ENCODE measurements around the gene HDAC4. TPM values are rescaled to one million over a fixed set of nuclear protein-coding genes. Genes with fewer than 3 reads are reported as not detected.

Gene HDAC4
- total RNA-seq, 2 donors from 2014 or later: 38.7 to 50.9 TPM

DNA sequence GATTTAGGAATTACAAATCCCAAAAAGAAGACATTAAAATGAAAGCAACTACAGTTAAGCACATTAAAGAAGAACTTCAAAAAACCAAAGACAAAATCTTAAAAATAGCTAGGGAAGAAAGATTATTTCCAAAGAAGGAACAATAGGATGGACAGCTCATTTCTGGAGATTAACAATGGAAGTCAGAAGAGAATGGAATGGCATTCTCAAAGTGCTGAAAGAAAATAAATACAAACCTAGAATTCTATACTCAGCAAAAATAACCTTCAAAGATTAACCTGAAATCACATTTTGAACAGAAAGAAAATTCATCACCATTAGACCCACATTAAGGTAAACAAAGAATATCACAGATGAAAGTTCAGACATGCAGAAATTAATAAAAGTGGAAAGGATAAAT is 229.2 kb downstream of the HDAC4 start:
- intact Hi-C loops (cut with DNase I, micrococcal nuclease): no loop called here
- no peak for ATAC-seq
- DNase-seq: no peak

DNA sequence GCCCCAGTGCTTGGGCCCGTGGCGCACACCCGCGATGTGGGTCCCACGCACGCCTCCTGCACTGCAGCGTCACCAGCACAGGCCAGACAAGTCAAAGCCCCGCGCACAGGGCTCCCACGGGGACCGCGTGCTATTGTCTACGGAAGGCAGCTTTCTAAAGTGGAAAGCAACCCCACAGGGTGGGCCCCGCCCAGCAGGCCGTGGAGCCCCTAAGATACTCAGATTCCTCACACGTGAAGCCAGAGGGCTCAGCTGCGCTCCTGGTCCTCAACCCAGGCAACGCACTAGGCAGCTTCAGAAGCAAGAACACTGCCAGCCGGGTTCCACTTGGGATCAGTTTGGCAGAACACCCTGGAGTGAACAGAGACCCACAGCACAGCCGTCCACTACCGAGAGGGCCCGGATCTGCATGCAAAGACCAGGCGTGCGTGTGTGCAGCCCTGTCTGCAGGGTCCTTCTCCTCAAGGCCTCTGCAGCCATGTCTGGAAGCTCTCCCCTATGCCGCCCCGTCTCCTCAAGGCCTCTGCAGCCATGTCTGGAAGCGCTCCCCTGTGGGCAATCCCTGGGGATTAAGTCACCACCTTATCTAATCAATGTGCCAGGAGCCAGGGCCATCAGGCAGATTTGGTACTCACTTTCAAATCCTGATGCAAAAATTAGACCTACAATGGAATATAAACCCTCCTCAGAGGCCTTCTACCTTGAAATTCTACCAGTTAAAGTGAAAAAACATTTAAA is 231.3 kb downstream of the HDAC4 start:
- DNase-seq: peak; percentile 4 to 16

DNA sequence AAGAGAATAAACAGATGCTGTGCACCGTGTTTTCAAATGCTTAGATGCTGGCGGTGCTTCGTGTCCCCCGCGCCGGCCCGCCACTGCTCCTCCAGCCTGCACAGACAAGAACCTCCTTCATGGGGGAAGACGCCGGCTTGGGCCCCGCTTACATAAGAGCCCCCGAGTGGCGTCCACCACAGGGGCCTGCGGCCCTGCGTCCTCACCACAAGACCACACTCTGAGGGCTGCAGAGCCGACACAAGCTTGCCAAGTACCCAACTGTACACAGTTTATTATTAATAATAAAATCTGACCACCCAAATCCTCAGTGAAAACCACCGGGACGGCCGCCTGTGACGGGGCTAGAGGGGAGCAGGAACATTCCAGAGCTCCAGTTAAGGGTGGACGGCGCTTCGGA is 232.2 kb downstream of the HDAC4 start:
- ATAC-seq (no peak), DNase-seq (peak; percentile 14 to 21)
- intact Hi-C loops (cut with DNase I, micrococcal nuclease): no loop called here

More for the DNA sequence above, 231.3 kb downstream of the HDAC4 start:
- no peak for ATAC-seq
- intact Hi-C loops (cut with DNase I, micrococcal nuclease): no loop called here

DNA sequence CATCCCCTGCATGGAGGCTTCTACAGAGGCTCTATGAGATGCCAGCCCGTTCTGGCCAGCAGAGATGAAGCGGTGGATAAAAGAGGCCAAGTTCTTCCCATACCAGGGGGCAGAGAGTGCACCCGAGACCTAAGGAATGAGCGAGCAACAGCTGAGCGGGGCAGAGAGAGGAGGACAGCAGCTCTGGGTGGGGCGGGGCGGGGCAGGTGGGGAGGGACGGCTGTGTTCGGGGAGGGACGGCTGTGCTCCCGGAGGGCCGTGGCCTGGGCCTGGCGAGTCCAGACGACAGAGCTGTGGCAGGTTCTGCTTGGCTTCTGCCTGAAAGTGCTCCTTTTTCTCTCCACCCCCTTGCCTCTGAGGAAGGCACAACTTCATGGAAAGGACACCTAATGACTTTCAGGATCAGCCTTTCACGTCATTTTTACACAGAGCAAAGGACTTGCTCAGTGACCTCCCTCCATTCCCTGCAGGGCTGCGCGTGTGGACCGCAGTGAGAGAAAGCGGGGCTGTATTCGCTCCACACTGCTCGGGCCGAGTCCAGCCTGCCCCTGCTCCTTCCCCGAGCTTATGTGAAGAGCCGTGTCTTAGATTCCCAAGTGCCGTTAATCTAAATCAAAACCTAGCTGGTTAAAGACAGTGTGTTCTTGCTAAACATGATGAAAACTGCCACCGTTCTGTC is 232.9 kb downstream of the HDAC4 start:
- ATAC-seq (peak; percentile 82), DNase-seq (peak; percentile 32 to 45)
- intact Hi-C loops (cut with DNase I, micrococcal nuclease): no loop called here

DNA sequence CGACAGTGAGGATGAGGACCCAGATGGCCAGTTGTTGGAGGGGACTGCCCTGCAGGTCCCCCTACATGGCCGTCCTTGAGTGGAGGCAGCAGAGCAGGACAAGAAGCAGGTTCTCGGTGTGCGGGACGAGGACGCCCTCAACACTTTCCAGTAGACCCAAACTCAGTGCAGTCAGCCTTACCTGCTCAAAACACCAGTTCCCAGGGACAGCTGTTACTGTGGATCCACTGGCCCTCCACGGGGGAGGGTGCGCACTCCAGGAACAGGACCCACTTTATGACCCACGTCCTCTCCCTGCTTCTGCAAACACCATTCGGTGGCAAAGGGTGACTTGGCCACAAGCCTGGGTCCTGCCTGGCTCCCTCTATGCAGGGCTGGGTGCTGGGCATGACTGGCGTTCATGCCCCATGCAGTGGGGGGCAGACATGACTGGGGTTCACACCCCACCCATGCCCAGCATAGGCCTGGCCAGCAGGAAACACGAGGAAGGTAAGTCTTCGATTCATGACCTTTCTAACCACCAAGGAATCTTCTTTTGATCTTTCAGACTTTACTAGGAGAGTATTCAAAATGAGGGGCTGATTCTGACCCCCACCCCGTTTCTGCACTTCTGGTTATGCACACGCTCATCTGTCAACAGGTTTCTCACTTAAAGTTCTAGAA is 233.7 kb downstream of the HDAC4 start:
- peak; percentile 94 for ATAC-seq
- intact Hi-C loops (cut with DNase I, micrococcal nuclease): no loop called here
- DNase-seq: peak; percentile 39 to 68

DNA sequence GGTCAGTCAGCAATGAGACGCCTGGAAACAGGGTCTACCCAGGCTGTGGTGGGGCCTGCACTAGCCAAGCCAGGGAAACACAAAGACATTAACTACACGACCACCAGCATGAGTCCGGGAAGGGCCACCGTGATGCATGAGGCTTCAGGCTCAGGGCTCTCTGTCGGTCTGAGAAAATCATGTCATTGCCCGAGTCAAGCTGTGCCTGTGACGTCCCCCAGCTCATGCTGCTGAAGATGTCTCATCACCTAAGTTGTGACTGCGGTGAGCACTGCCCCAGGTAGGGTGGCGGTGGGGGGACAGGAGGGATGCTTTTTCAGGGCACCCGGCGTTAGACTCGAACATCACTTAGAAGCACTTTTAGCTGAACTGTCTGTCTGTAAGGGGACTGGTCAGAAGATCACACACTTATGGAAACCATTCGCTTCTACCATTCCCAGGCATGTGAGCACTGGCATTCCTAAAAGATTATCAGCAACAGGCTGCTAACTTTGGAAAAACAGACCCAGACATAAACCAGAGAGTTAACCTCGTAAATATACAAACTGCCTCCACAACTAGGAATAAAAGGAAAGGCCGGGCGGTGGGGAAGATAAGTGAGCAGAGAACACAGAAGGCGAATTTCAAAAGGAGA is 234.5 kb downstream of the HDAC4 start:
- ATAC-seq (no peak), DNase-seq (peak; percentile 2 to 17)
- intact Hi-C loops (cut with DNase I, micrococcal nuclease): no loop called here

DNA sequence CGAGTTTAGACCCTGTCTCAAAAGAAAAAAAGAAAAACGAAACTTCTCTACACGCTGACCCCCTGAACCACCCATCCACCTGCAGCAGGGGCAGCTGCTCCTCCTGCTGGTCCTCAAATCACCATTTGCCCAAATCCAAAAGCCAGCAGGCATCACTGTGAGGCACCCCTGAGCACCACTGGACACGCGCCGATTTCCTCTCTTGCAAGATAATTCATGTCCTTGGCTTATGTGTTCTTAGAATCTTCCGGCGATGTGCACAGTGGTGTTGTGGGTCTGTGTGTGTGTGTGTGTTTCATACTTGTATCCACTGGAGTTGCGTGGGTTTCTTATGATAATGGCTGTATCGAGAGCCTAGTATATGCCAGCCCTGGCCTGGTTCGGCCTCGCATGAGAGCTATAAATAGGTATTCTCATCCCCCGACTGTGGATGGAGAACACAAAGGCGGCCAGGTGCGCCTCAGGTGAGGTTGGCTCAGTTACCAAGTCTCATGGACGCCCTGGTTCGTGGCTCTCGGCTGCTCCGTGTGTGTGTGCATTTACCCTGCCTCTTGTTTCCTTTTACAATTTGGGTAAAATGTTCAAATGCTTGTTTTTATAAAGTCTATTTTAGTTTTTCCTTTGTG is 235.5 kb downstream of the HDAC4 start:
- ATAC-seq (no peak), DNase-seq (peak; percentile 3 to 16)
- intact Hi-C loops (cut with DNase I, micrococcal nuclease): no loop called here

DNA sequence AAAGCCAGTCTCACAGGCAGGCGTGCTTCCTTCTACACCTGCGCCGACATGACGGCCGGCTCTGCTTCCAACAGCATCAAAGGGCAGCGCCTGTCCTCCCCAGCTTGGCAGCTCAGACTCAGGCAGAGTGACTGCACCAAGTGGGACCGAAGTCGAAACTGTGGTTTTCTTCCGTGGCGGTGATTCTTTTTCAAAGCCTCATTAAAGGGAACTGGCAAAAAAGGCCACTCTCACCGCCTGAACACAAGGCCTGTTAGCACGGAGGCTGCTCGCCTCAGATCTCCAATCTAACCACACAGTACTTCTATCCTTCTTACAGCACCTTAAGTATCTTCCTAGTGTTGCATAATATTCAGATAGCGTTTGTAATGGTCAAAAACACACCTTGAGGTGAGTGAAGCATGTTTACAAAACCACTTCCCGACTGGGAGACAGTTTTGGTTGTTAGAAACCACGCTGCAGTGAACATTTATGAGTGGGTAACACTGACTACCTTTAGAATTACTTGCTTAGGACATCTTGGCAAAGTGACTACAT is 236.4 kb downstream of the HDAC4 start:
- no peak for ATAC-seq
- intact Hi-C loops (cut with DNase I, micrococcal nuclease): no loop called here
- DNase-seq: peak; percentile 3 to 19

DNA sequence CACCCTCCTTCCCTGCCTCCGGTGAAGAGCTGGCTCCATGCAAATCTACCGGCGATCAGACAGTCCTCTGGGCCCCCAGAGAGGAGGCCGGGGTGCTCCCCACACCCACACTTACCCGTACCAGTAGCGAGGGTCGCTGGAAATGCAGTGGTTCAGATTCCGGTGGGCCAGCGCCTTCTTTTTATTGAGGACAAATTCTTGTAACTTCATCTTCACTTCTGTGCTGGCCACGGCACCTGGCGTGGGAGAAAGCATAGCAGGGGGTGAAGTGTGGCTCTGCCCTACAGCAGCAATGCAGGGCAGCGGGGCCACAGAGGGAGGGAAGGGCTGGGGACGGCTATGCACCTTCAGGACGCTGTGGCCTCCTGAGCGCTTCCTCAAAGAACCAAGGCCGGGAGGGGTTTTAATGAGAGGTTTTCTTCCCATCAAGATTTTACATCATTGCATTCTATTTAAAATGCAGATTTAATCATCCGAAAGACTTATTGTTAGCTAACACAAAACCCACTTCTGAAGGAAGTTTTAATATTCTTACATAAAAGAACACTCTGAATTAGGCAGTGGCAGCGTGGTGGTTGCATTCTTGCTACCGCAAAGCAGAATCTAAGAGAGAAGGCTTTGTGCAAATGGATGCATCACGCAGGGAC is 237.0 kb downstream of the HDAC4 start:
- no peak for ATAC-seq
- peak in 1 of 2 donors; percentile 4 for DNase-seq
- intact Hi-C loops (cut with DNase I, micrococcal nuclease): no loop called here

DNA sequence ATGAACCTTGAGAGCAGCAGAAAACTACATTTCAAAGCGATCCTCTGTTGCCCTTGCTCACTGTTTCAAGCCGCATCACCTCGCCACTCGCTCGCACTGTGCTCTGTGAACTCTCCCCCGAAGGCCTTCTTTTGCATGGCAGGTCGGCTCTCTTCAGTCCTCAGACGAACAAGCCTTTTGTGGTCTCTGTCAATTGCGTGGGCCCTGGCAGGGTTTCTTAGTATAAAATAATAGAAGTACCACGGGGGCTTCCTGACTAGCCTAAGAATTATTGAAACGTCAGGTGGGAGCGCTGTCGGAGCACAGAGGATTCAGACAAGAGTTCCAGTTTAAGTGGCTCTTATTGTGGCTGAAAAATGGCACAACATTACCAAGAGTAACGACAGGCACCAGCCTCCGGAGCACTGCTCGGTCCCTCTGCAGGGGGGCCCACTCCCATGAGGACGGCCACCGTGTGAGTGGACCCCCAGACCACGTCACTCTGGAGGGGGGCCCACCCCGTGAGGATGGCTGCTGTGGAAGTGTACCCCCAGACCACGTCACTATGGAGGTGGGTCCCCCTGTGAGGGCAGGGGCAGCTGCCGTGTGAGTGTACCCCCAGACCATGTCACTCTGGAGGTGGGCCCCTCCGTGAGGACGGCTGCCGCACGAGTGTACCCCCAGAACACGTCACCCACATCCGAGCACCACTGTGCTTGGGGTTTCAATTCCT is 237.7 kb downstream of the HDAC4 start:
- DNase-seq: peak; percentile 2 to 10
- intact Hi-C loops (cut with DNase I, micrococcal nuclease): no loop called here
- no peak for ATAC-seq

DNA sequence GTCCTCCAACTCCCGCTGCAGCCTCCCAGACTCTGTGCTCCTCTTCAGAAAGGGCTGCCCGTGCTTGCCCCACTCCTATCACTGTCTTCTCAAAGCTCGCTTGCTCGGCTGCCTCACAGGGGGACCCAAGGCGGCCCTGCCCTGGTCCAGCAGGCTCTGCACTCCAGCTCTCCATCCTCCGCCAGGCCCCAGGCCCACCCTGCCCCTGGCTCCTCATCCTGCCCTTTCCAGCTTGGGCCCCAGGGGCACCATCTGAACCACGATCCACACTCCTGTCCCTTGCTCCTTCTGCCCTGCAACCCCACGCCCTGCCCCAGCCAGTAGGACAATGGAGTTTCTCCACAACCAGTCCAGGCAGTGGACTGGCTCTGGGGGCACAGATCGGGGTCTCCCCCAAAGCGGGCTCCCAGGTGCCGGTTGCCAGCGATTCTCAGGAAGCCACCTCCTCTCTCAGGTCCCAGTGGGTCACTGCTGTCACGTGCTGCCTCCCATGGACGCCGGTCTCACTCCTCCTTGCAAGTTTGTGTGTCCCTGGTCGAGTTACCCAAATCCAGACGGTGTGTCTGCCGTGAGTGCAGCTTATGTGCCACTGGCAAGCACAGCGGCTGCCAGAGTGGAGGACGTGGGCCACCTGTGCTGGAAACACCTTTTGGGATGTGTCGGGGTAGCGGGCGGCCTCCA is 238.5 kb downstream of the HDAC4 start:
- DNase-seq: peak; percentile 2 to 20
- ATAC-seq: no peak
- intact Hi-C loops (cut with DNase I, micrococcal nuclease): no loop called here

DNA sequence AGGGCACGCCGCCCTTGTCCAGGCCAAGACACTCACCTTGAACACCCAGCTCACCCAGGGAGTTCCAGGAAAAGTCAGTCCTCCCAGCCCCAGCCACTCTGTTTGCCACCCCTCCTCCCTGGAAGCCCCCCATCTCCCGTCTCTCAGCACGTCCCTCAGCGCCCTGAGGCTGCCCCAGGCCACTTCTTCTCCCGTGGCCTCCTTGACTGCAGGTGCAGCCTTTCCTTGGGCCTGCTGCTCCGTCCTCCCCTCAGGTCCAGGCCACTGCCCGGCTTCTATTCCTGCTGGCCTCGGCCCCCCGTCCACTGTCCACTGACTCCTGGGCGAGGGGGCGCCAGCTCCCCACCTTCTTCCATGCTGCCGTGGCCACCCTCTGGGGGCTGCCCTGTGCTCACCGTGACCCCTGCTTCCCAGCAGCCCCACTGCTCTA is 239.1 kb downstream of the HDAC4 start:
- intact Hi-C loops (cut with DNase I, micrococcal nuclease): no loop called here
- peak; percentile 1 to 13 for DNase-seq
- ATAC-seq: no peak

DNA sequence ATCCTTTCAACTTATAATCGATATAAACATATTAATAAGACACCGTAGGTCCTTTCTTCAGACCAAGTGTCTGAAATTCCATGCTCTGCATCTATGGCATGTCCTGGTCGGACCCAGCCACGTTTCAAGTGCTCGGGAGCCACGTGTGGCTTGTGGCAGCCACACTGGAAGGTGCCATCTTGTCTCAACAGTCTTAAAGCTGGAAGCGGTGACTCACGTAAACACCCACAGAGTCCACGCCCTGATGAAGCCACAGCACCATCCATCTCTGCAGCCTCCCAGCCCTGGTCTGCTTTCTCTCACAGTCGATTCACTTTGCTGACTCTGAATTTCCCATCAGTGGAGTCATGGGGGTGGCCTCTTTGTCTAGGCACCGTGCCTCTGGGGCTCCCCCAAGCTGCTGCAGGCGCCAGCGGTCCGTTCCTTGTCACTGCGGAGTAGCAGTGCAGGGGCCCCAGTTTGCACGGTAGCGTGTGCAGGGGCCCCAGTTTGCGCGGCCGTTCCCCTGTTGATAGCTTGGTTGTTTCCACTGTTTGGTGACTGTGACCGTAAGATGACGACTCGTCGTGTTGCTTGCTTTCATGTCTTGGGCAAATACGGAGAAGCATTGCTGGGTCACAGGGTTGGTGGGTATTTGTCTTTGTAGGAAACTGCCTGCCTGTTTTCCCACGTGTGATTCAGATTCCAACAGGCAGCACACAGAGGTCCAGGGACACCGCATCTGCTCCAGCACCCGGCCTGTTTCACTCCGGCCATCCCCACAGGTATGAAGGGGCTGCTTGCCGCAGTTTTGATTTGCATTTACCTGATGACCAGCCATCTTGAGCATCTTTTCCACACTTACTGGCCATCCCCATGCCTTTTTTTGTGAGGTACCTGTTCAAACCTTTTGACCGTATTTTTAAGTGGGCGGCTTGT is 240.3 kb downstream of the HDAC4 start:
- ATAC-seq (no peak), DNase-seq (peak; percentile 3 to 15)
- intact Hi-C loops (cut with DNase I, micrococcal nuclease): no loop called here

DNA sequence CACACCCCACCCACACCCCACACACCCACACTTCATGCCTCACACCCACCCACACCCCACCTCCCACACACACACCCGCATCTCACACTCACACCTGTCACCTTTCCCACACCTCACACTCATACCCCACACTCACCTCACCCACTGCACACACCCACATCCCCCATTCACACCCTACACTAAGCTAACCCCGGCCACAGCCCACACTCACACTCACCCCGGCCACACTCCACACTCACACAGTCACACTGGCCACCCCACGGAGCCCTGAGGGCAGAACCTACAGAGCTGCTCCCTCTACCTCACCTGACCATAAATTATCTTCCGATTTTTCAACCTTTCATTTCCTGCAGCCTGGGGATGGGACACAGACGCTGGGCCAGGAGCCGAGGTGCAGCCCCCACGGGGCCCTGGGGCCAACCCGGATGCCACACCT is 241.3 kb downstream of the HDAC4 start:
- intact Hi-C loops (cut with DNase I, micrococcal nuclease): no loop called here
- ATAC-seq (no peak), DNase-seq (peak; percentile 1 to 24)

DNA sequence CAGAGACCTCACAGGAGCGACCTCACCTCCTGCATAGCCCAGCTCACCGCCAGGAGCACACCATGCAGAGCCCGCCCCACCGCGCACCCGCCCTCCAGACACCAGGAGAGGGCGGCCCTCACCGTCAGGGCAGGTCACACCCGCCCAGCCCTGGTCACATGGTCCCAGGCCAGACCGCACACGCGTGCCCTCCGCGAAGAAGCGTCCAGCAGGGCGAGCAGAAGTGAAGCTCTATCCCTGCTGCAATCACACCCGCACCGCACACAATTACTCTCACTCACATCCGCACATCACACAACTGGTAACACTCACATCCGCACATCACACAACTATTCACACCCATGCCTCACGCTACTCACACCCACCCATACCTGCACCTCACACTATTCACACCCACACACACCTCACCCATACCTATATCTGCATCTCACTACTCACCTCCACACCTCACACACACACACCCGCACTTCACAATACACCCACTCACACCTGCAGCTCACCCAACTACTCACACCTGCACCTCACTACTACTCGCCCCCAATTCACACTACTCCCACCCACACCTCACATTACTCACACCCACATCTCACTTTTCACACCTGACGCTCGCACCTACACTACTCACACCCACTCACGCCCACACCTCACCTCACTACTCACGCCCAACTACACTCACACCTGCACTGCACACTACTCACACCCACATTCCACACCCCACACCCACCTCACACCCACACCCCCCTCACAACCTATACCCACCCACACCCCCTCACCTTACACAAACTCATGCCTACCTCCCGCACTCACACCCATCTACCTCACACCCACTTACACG is 242.0 kb downstream of the HDAC4 start:
- DNase-seq: peak; percentile 15 to 26
- no peak for ATAC-seq
- intact Hi-C loops (cut with DNase I, micrococcal nuclease): no loop called here

Data from left colon (tissue), 2 donors.